Putamen (tissue), 1 donor: ENCODE data around the gene COL27A1.
"Not testable (repeated sequence)": the region's sequence is repeated elsewhere in the genome, so short reads cannot be mapped to it uniquely, and the experiment has no call there.

Experiments used
- DNase-seq: peaks from one replicate; pipeline ENCODE4 v3.0.0-alpha.2; 2016; ENCODE audit warnings: low spot score

The COL27A1 gene

GRCh38 chr9:114324492-114324891 lies 169.2 kb downstream of the COL27A1 start:
- DNase-seq = no peak

DNA sequence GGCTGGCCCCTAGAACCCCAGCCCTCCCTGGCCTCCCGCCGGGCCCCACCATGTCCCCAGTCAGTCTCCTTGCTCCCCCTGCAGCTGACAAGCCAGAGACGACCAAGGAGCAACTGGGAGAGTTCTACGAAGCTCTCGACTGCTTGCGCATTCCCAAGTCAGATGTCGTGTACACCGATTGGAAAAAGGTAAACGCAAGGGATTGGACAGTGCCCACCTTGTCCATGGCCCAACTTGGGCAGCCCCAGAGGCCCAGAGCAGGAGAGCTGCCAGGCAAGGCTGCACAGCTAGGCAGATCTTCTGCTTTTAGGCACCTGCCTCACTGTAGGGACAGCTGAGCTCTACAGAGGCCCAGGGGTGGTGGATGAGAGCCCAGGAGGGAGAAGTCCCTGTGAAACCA lies 169.6 kb downstream of the COL27A1 start:
- not testable (repeated sequence) for DNase-seq

GRCh38 chr9:114325684-114326254 lies 170.4 kb downstream of the COL27A1 start:
- DNase-seq = not testable (repeated sequence)

DNA sequence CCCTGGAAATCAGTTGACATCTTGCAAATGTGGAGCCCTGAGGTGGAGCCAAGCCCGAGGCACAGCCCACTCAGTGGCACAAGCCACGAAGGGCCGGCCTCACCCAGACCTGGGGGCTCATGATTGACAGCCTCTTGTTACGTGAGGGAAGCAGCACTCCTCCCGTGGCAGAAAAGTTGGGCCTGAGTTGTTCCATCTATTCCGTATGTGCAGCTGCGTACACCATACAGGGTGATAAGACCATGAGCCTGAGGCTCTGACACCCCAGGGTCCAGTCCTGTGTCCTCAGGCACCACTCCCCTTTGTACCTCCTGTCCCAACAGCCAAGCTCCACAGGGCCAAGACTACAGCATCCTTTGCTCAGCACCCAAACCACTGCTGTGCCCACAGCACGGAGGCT lies 172.4 kb downstream of the COL27A1 start:
- no peak for DNase-seq

DNA sequence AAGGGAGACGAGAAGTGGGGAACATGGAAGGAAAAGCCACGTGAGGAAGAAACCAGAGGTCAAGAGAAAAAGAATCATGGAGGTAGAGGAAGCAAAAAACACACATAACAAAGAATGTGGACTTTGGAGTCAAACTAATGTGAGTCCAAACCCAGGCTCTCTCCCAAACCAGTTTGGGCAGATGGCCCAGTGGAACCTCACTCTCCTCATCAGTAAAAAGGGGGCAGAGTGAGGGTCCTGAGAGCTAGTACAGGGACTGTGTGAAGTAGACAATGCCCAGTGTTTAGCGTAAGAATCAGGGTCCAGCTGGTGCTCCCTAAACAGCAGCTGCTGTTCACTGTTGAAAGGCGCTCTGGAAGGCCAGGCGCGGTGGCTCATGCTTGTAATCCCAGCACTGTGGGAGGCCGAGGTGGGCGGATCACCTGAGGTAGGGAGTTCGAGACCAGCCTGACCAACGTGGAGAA lies 173.1 kb downstream of the COL27A1 start:
- DNase-seq = not testable (repeated sequence)

DNA sequence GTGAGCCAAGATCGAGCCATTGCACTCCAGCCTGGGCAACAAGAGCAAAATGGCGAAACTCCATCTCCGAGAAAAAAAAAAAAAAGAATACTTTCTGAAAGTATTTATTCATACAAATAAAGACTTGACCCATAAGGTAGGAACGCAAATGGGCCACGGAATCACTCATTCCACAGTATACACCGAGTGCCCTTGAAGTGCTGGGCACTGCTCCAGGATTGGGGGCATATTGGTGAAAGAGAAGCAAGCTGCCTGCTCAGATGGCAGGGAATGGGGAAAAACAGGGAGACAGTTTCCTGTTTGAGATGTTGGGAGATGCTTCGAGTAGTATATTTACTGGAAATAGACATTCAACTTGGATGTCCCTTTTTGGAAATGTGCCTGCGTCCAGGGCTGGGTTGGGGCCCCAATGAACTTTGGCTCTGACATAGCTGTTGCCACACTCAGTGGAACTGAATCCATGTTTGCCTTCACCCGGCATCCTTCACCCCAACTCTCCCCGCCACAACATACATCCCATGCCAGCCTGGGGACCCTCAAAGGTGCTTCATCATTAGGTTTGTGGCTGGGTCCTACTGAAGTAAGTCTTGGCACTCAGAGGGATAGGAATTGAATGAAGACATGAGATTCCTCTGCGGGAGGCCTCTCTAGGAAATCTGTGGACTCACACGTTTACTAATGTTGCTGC lies 173.7 kb downstream of the COL27A1 start:
- not testable (repeated sequence) for DNase-seq

DNA sequence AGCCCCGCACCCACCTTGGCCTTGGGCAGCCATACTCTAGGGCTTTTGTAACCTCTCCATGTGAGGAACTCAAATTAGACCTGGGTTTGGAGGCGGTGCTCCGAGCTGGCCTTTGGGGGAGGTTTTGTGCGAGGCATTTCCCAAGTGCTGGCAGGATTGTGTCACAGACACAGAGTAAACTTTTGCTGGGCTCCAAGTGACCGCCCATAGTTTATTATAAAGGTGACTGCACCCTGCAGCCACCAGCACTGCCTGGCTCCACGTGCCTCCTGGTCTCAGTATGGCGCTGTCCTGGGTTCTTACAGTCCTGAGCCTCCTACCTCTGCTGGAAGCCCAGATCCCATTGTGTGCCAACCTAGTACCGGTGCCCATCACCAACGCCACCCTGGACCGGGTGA lies 174.3 kb downstream of the COL27A1 start, which contains the start of gene ORM2:
Gene ORM2, plus strand, starts transcription at position 245 of the 398 bp plus-strand sequence. Its CDS starts 36 bp downstream, at position 281.
- not testable (repeated sequence) for DNase-seq

DNA sequence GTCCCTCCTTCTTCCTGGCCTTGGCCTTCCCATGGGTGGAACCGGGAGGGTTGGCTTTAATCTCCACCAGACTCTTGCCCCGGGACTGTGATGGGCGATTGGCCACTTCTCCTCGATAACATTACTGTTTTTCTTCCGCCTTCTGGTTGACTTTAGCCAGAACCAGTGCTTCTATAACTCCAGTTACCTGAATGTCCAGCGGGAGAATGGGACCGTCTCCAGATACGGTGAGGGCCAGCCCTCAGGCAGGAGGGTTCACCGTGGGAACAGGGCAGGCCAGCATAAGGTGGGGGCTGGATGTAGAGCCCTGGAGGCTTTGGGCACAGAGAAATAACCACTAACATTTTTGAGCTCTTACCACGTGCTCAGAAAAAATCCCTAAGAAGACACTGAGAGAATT lies 175.3 kb downstream of the COL27A1 start:
- DNase-seq = no peak

DNA sequence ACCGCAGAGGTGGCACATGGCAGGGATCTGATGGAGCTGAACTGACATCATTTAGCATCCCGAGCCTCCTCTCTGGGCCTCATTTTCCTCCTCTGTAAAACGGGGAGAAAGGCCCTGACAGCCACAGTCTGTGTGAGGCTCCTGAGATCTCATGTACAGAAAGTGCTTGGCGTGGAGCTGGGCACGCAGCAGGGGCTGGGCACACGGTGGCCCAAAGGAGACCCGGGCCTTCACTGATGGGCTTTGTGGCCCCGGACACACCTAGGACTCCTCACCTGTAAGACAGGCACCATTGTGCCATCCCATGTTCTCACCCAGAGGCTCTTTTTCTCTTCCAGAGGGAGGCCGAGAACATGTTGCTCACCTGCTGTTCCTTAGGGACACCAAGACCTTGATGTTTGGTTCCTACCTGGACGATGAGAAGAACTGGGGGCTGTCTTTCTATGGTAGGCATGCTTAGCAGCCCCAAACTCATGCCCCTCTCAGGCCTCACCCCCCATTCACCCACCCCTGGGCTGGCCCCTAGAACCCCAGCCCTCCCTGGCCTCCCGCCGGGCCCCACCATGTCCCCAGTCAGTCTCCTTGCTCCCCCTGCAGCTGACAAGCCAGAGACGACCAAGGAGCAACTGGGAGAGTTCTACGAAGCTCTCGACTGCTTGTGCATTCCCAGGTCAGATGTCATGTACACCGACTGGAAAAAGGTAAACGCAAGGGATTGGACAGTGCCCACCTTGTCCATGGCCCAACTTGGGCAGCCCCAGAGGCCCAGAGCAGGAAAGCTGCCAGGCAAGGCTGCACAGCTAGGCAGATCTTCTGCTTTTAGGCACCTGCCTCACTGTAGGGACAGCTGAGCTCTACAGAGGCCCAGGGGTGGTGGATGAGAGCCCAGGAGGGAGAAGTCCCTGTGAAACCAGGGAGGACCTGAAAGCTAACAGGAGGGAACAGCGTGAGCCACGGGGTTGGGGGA lies 176.2 kb downstream of the COL27A1 start:
- not testable (repeated sequence) for DNase-seq

DNA sequence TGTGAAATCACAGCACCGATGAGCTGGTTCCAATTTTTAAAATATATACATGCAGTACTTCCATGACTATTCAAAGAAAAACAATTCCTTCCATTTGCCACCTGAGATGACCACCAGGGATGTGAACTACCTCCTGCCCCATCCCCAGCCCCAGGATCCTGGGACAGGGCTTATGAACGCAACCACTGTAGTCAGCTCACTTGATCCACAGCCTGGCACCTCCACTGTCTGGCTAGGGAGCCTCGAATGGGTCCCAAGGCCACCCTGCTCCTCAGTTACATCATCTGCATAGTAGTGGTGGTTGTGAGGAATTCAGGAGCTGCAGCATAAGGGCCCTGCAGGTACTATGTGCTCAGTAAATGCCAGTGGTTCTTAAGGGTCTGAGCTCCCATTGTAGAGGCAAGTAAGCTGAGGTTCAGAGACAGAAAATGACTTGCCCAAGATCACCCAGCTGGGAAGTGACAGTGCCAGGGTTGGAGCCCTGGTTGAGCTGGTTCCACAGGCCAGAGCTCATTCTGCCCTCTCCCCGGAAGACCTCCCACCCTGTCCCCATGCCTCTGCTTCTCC lies 177.2 kb downstream of the COL27A1 start:
- DNase-seq = not testable (repeated sequence)

DNA sequence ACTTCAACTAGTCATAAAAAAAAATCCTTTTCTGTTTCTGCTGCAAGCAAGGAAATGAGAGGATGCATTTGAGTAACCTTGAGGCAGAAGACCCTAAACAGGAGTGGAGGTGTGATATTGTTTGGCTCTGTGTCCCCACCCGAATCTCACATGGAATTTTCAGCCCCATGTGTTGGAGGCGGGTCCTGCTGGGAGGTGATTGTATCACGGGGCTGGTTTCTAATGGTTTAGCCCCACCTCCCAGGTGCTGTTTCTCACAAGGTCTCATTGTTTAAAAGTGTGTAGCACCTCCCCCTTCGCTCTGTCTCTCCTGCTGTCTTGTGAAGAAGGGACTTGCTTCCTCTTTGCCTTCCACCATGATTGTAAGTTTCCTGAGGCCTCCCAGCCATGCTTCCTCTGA lies 178.4 kb downstream of the COL27A1 start:
- DNase-seq = not testable (repeated sequence)

- DNase-seq = no peak
Measured at GRCh38 chr9:114334490-114334889, 179.2 kb downstream of the COL27A1 start.

DNA sequence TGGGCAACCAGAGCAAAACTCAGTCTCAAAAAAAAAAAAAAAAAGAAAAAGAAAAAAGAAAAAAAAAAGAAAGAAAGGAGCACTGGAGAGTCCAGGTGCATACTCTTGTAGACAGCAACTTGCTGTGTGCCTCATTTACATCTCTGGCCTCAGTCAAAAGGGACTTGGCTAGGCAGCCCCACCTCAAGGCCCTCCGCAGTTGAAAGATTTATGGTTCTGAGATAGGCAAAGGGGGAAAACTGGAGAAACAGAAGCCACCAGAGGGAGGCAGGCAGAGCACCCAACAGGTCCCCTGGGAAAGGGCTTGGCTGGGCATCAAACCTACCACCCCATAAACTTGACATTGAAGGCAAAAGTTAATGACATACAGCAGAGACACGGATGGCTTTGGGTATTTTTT lies 180.4 kb downstream of the COL27A1 start:
- DNase-seq = no peak

- DNase-seq = no peak
Measured at GRCh38 chr9:114336157-114336556, 180.8 kb downstream of the COL27A1 start.

- no peak for DNase-seq
Measured at GRCh38 chr9:114336699-114337395, 181.5 kb downstream of the COL27A1 start.

GRCh38 chr9:114338187-114338586 lies 182.8 kb downstream of the COL27A1 start:
- DNase-seq = no peak

DNA sequence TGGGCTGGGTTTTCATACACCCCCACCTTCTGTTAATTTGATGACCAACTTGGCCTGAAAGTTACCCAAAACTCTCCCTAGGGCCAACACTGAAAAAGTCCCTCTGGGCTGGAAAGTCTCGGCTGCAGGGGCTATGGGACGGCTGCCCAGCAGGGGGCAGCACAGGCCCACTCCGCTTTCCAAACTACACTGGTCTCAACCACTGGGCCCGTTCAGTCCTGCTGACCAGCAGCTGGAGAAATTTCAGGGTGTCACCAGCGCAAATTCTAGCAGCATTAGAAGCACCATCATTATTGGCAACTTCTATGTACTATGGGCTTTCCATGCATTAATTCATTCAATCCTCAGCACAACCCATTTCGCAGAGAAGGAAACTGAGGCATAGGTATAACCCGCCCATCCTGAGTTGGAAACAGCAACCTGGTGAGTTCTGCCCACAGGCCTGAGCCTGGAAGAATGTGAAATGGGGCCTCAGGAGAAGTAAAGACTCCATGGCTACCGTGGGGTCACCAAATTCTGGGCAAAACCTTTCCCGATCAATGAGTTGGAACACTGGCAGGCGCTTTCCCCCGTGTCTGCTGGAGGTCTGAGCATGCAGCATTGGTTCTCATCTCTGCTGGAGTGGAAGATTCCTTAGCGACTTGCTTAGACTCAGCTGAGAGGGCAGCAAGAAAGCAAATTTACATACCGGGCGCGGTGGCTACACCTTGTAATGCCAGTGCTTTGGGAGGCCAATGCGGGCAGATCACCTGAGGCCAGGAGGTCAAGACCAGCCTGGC lies 184.0 kb downstream of the COL27A1 start:
- no peak for DNase-seq

DNA sequence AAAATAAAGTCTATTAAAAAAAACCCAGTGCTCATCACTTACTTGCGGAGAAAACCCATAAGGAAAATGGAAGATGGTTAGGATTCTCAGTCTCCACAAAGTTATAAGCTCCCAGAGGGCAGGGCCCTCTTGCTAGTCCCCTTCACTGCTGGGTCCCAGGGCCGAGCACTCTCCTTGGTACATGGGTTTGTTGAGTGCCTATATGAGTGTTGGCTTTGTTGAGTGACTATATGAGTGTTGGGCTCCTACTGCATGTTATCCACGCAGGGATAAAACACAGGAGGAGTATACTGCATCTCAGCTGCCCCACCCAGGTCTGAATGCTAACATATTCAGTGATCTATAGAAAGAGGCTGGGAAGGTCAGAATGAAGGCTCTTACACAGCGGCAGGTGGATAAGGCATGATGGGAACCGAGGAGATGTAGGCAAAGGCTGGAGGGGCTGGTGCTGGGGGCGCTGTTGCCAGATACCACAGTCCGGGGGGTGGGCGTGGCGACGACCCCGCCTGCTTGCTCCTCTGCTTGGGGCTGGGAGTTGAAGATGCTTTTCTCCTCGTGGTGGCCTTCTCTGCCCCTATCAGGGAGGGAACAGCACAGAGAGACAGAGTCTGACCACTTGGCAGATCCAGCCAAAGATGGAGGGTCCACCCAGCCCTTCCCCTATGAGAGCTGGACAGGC lies 186.0 kb downstream of the COL27A1 start:
- no peak for DNase-seq

- DNase-seq = no peak
Measured at GRCh38 chr9:114341991-114342390, 186.7 kb downstream of the COL27A1 start.
